CD1c-positive myeloid dendritic cell (primary cell): Measurements from ENCODE around the gene PTCH2.
"Not testable (repeated sequence)": the region's sequence is repeated elsewhere in the genome, so short reads cannot be mapped to it uniquely, and the experiment has no call there.

ENCODE experiments used
- DNase-seq: peaks from one replicate; pipeline ENCODE4 v3.0.0-alpha.2; 2016; ENCODE audit errors: extremely low spot score

The PTCH2 gene

GRCh38 chr1:44801491-44802305, 41.4 kb downstream of the PTCH2 start:
- DNase-seq = peak; percentile 52

GRCh38 chr1:44799770-44800584, 43.1 kb downstream of the PTCH2 start, which contains the start of gene PLK3:
Gene PLK3 (plus strand): TSS chr1:44800377. CDS start chr1:44800464, 87 bp downstream.
- peak; percentile 98 for DNase-seq

- no peak for DNase-seq
Observed at GRCh38 chr1:44798481-44799365, 44.3 kb downstream of the PTCH2 start.

- not testable (repeated sequence) for DNase-seq
Observed at GRCh38 chr1:44797886-44798285, 45.2 kb downstream of the PTCH2 start.

GRCh38 chr1:44792736-44793502, 50.1 kb downstream of the PTCH2 start:
- no peak for DNase-seq

GRCh38 chr1:44790968-44791801, 51.9 kb downstream of the PTCH2 start:
- no peak for DNase-seq

GRCh38 chr1:44788120-44788860, 54.8 kb downstream of the PTCH2 start, which contains the start of gene BEST4:
Gene BEST4 (minus strand): TSS chr1:44788170. CDS start chr1:44787705, 465 bp downstream.
- no peak for DNase-seq

- no peak for DNase-seq
Observed at GRCh38 chr1:44787506-44787905, 55.5 kb downstream of the PTCH2 start.

GRCh38 chr1:44786841-44787426, 56.1 kb downstream of the PTCH2 start:
- DNase-seq = no peak

GRCh38 chr1:44786138-44786840, 56.8 kb downstream of the PTCH2 start:
- DNase-seq = peak; percentile 81

- no peak for DNase-seq
Observed at GRCh38 chr1:44785501-44786137, 57.4 kb downstream of the PTCH2 start.

GRCh38 chr1:44785029-44785380, 58.0 kb downstream of the PTCH2 start:
- DNase-seq = no peak

- DNase-seq = no peak
Observed at GRCh38 chr1:44784094-44785028, 58.7 kb downstream of the PTCH2 start.

- no peak for DNase-seq
Observed at GRCh38 chr1:44783697-44784093, 59.4 kb downstream of the PTCH2 start.

GRCh38 chr1:44780583-44781121, 62.4 kb downstream of the PTCH2 start:
- DNase-seq = no peak
